GM18507 (cell line): ENCODE data around the gene CXCR6.
"Not testable (repeated sequence)": the region's sequence is repeated elsewhere in the genome, so short reads cannot be mapped to it uniquely, and the experiment has no call there.

Source experiments
- DNase-seq: peaks from one replicate; pipeline ENCODE4 v3.0.0; 2011; ENCODE audit warnings: low read depth; ENCODE audit not compliant: insufficient read length; ENCODE audit errors: extremely low spot score
- FAIRE-seq: peaks from 2 replicates; lab custom pipeline; 2011; peaks lifted over from hg19 to GRCh38; lab: Jason Lieb, UNC

Gene CXCR6

GRCh38 chr3:45981346-45982074, 38.2 kb downstream of the CXCR6 start:
- DNase-seq = no peak
- no peak for FAIRE-seq

DNA sequence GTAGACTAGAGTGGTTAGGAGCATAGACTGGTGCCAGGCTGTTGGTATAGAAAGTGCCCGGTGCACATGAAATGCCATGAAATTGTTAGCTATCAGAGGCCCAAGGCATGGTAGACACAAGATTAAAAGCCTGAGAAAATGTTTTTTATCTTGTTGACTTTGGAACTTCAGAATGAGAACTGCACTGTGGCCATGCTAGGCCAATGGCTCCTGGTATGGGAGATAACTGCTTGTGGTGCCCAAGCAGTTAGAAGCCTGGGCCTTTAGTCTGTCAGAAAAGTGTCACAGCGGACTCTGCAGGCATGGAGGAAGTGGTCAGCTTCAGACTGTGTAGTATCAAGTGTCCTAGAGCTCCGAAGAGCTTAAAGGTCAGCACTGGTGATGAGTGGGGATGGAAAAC, 40.5 kb downstream of the CXCR6 start:
- DNase-seq (no peak), FAIRE-seq (no peak)

DNA sequence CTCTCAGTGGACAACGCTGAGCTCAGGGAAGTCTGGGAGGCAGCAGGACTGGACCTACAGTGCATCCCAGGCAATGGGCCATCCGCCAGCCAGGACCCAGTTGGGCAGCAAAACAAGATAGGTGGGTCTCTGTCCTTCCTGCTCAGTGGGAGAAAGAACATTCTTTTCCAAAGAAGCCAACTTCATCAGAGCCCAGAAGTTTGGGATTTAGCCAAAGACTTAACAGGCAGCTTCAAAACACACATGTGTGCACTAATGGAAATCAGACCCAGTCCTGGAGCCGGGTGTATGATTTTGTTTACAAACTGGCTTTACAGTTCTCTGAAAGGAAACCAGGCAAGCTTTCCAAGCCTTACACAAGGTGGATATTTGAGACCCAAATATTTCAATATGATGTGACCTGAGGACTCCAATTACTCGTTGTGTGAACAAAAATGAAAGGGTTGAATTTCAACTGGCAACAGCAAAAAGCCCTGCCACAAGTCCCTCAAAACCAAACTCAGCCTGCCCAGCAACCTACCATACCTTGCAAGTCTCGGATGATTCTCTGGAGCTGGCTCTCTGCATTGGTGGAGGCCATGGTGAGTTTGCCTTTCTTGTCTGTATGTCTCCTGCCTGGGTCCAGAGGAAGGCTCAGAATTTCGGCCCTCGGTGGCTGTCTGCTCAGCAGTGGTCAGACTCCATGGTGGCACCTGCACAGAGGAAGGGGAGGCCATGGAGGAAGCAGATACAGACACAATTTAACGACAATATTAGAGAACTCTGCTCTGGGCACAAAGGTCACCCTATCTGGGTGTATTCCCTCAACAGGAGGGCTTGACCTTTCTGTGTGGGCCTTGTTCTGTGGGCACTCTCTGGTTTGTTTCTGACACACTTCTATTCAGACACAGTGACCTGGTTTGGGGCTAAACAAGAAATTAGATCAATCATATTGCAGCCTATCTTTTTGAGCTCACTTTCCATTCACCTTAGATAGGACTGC, 41.4 kb downstream of the CXCR6 start:
- no peak for DNase-seq
- no peak for FAIRE-seq

DNA sequence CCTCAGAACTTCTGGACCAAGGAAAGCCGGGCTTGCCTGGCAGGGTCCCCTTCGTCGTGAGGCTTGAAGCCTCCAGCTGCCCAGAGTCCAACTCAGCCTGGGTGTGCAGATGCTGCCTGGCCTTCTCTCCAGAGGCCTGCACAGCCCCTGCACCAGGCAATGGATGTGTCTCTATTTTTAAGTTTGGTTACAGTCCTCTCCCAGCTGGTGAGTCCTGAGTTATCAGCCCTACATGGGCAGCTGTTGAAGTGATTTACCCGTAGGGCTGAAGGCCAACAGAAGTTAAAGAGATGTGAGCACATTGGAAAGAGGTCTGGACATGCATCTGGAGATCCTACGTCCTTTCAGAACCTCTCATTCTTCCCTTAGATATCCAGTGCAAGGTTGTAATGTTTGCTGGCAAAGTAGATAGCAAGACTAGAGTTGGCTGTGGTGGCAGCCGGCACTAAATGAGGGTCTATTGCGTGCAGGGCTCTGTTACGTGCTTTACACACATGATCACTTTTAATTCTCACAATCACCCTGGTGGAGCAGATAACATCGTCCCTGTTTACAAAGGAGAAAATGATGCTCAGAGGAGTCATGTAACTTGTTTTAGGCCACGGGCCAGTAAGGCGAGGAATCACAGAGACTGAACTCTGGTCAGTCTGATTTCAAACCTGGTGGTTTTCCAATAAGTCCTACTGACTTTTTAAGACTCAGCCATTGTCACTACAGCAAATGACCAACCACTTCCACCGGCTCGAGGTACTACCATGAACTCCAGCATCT, 42.5 kb downstream of the CXCR6 start:
- FAIRE-seq (no peak), DNase-seq (no peak)

GRCh38 chr3:45986303-45986982, 43.2 kb downstream of the CXCR6 start:
- DNase-seq (no peak), FAIRE-seq (no peak)

GRCh38 chr3:45987368-45988291, 44.4 kb downstream of the CXCR6 start:
- DNase-seq = no peak
- no peak for FAIRE-seq

DNA sequence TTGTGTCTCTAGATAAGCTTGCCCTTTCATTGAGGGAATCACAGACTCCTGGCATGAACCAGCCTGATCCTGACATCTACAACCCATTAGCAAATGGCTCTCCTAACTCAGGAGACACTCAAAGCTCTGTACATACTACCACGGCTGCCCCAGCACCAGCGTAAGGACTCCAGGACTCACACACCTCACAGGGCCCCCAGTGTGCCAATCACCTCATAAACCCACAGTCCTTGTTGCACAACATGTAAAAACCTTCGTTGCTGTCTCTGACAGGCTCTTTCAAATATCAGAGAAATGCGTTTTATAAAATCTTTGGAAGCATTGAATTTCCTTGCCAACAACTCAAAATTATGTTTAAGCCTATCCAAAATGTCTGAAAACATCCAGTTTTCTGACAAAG, 45.1 kb downstream of the CXCR6 start:
- FAIRE-seq (no peak), DNase-seq (no peak)

GRCh38 chr3:45988804-45989203, 45.5 kb downstream of the CXCR6 start:
- DNase-seq (no peak), FAIRE-seq (no peak)

DNA sequence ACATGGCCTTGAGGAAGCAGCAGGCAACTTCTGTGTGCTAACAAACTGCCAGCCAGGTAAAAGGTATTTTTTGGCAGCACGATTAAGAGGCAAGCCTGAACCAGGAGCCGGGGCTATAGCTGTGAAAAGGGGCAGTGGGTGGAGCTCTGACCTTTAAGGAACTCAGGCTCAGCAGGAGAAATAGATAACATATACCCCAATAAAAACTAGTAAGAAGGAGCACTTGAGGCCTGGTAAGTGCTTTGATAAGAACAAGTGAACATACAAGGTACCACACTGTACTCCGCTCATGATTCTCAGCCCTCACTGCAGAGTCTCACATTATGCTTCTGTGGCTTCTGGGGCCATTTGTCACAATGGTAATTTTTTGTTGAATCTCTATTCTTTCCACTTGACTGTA, 46.9 kb downstream of the CXCR6 start:
- no peak for DNase-seq
- FAIRE-seq = no peak

DNA sequence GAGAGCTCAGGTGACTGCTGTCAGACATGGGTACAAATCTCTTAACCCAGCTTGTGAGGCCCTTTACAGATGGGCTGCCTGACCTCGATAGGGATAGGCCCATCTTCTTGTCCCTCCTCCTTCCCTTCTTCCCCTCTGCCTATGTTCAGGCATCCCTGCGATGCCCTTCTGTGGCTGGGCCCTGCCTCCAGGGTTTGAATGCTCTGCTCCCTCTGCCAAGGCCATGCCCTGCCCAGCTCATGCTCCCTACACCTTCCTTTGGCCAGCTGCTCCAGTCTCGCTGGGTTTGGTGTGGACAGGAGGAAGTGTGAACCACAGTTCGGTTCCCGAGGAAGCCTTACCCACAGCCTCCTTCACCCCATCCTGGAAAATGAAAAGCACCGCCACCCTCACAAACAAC, 48.1 kb downstream of the CXCR6 start:
- no peak for FAIRE-seq
- no peak for DNase-seq

DNA sequence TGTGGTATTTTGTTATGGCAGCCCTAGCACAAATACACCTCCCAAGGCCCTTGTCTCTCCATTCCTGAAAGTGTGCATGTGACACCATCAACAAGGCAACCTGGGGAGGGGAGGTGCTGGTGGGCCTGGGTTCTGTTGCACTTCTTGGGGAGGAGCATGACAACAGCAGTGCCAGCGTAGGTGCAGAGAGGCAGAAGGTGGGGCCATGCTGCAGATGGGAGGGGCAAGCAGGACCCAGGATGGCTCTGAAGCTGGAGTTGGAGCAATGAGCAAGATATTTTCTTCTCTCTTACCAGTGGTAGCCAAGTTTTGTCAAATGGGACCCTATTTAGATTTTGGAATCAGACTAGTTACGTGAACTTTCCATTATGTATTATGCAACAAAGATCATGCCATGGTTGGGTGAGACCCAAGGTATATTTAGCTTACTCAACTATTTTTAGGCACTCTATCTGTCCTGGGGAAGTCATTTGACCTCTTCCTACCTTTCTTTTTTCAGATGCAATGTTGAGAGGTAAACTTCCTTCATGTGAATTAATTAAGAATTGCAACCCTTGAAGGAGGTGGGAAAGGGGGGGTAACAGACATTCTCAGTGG, 49.0 kb downstream of the CXCR6 start:
- DNase-seq (no peak), FAIRE-seq (no peak)

GRCh38 chr3:45992821-45993221, 49.6 kb downstream of the CXCR6 start:
- FAIRE-seq (no peak), DNase-seq (no peak)

DNA sequence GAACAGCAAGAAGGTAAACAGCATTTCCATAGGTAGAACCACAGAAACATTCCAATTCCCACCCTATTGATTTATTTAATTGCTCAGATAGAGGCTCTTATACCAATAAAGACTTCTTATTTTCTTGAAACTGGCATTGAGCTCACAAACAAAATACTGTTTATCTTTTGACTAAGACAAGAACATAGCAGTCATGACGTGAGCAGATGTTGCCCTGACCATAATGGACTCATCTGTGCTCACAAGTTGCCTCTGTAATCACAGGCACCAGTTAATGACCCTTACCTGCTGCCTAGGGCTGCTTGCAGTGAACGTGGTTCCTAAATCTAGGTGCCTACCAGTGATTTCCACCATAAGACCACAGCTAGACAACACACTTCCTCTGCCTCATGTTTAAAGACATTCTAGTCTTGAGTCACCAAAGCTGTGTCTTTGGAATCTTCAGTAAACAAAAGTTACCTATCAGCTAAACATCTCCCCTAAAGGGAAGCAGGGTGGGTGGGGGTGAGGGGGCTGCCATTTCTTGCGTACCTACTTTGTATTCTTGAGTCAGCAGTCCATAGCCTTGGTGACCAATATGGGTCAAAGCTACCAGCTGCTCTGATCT, 50.3 kb downstream of the CXCR6 start:
- FAIRE-seq = no peak
- no peak for DNase-seq

DNA sequence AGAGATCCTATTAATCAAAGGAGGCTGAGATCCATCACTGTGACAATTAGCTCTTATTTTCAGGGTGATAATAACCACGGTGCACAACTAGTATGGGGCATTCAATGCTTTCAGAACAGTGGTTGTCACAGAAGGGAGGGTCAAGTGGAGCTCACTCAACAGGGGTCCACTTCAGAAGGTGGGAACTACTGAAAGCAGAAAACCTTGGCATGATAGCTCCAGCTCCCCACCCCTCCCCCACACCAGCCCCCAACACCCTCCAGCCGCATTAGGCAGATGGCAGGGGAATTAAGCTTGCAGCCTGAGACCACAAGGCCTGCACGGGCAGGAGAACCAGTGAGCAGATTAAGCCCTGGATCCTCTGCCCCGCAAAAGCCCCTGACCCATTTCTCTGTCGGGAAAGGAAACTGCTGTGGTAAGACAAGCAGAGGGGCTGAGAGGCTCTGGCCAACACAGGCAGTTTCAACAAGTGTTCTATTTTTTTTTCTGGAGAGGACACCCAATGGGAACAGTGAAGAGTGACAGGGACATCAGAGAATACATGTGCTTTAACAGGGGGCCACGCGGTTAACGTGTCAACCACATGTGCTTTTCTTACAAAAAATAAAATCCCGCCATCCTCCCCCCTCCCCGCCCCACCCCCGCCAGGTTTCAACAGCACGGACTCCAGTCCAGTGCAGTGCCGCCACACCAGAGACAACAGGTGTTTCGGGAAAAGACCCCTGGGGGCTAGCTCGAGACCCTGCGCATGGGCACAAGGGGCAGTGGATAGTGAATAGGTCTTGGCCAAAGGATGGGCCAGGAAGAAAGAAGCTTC, 51.4 kb downstream of the CXCR6 start:
- FAIRE-seq (peak; percentile 67), DNase-seq (peak; percentile 36)

GRCh38 chr3:45995236-45996192, 52.2 kb downstream of the CXCR6 start, which contains the start of gene FYCO1:
Gene FYCO1 (minus strand): TSS chr3:45995824. CDS start chr3:45984910, 10,914 bp downstream.
- FAIRE-seq (peak; percentile 89), DNase-seq (peak; percentile 85)

GRCh38 chr3:45997499-45997898, 54.2 kb downstream of the CXCR6 start:
- not testable (repeated sequence) for DNase-seq, FAIRE-seq
